Measurements from ENCODE around the gene DENND2C. TPM values are rescaled to one million over a fixed set of nuclear protein-coding genes. Genes with fewer than 3 reads are reported as not detected.

Gene DENND2C
- total RNA-seq, 1 donor from 2014 or later = 1.3 TPM

GRCh38 chr1:114688526-114688925, 18.7 kb upstream of the DENND2C start:
- DNase-seq (ENCODE audit: extremely low read depth, low read depth, low spot score) = no peak

GRCh38 chr1:114685851-114686250, 16.0 kb upstream of the DENND2C start:
- DNase-seq (ENCODE audit: extremely low read depth, low read depth, low spot score) = no peak

- DNase-seq (ENCODE audit: extremely low read depth, low read depth, low spot score) = no peak
These were observed 7.8 kb upstream of the DENND2C start for GRCh38 chr1:114677691-114678090.

- no peak for DNase-seq (ENCODE audit: extremely low read depth, low read depth, low spot score)
These were observed 6.3 kb upstream of the DENND2C start for GRCh38 chr1:114676115-114676514.

- no peak for DNase-seq (ENCODE audit: extremely low read depth, low read depth, low spot score)
These were observed 2.1 kb upstream of the DENND2C start for GRCh38 chr1:114671939-114672275.

GRCh38 chr1:114671011-114671938, 1.4 kb upstream of the DENND2C start:
- no peak for DNase-seq (ENCODE audit: extremely low read depth, low read depth, low spot score)

GRCh38 chr1:114670083-114671010, 498 bp upstream of the DENND2C start:
- no peak for DNase-seq (ENCODE audit: extremely low read depth, low read depth, low spot score)

GRCh38 chr1:114668784-114669561, 876 bp downstream of the DENND2C start:
- no peak for DNase-seq (ENCODE audit: extremely low read depth, low read depth, low spot score)

GRCh38 chr1:114668373-114668772, 1.5 kb downstream of the DENND2C start:
- DNase-seq (ENCODE audit: extremely low read depth, low read depth, low spot score) = no peak

- no peak for DNase-seq (ENCODE audit: extremely low read depth, low read depth, low spot score)
These were observed 2.9 kb downstream of the DENND2C start for GRCh38 chr1:114666954-114667353.

- no peak for DNase-seq (ENCODE audit: extremely low read depth, low read depth, low spot score)
These were observed 9.6 kb downstream of the DENND2C start for GRCh38 chr1:114660238-114660637.

GRCh38 chr1:114651893-114652292, 18.0 kb downstream of the DENND2C start:
- no peak for DNase-seq (ENCODE audit: extremely low read depth, low read depth, low spot score)

- no peak for DNase-seq (ENCODE audit: extremely low read depth, low read depth, low spot score)
These were observed 21.3 kb downstream of the DENND2C start for GRCh38 chr1:114648503-114648902.

GRCh38 chr1:114641377-114641776, 28.5 kb downstream of the DENND2C start:
- no peak for DNase-seq (ENCODE audit: extremely low read depth, low read depth, low spot score)

- DNase-seq (ENCODE audit: extremely low read depth, low read depth, low spot score) = no peak
These were observed 30.9 kb downstream of the DENND2C start for GRCh38 chr1:114638910-114639309.

- DNase-seq (ENCODE audit: extremely low read depth, low read depth, low spot score) = no peak
These were observed 37.4 kb downstream of the DENND2C start for GRCh38 chr1:114632427-114632826.

- DNase-seq (ENCODE audit: extremely low read depth, low read depth, low spot score) = no peak
These were observed 42.7 kb downstream of the DENND2C start for GRCh38 chr1:114627107-114627506.

GRCh38 chr1:114623364-114623763, 46.5 kb downstream of the DENND2C start:
- DNase-seq (ENCODE audit: extremely low read depth, low read depth, low spot score) = no peak

GRCh38 chr1:114620419-114620818, 49.4 kb downstream of the DENND2C start:
- DNase-seq (ENCODE audit: extremely low read depth, low read depth, low spot score) = no peak

GRCh38 chr1:114618606-114619005, 51.2 kb downstream of the DENND2C start:
- no peak for DNase-seq (ENCODE audit: extremely low read depth, low read depth, low spot score)
